IMR-90 (cell line): Measurements from ENCODE around the gene ARHGAP8. TPM values are rescaled to one million over a fixed set of nuclear protein-coding genes. Genes with fewer than 3 reads are reported as not detected.

ENCODE experiments used
- ATAC-seq: fragments of 200-7000 bp; cut with Tn5 transposase; 2 replicates; pipeline ENCODE4 v1.9.1; 2020; ENCODE audit warnings: low read depth, mild to moderate bottlenecking, moderate library complexity
- BruUV-seq: library from RNA; stranded (reverse); fragments of 400-500 nt; replicated peaks from 2 replicates; lab custom pipeline; 2021; lab: Mats Ljungman, UMichigan
- CTCF ChIA-PET: fragments of 300-600 bp; formaldehyde crosslinking; extraction: SDS; loops from one replicate; lab custom pipeline; 2021; ENCODE audit warnings: antibody characterized with exemption; lab: Yijun Ruan, JAX
- POLR2A ChIA-PET: fragments of 300-600 bp; sonication (Branson Sonifier 250); formaldehyde crosslinking; loops from one replicate; lab custom pipeline; 2022; ENCODE audit warnings: antibody characterized with exemption; ENCODE audit not compliant: unreplicated experiment; lab: Charles Lee
- DNase-seq: peaks from one replicate; pipeline ENCODE4 v3.0.0; 2013
- H2AFZ ChIP-seq: replicated peaks from 2 replicates; pipeline ENCODE3; 2013; ENCODE audit warnings: low read length, mild to moderate bottlenecking; ENCODE audit not compliant: poor library complexity
- H2AK5ac ChIP-seq: 2 replicates; pipeline ENCODE4 v1.6.1; 2013; ENCODE audit warnings: low read depth, low read length, inconsistent platforms
- H2AK9ac ChIP-seq: replicated peaks from 2 replicates; pipeline ENCODE3; 2013; ENCODE audit warnings: mild to moderate bottlenecking, low read depth, low read length, moderate library complexity; ENCODE audit not compliant: poor library complexity
- H2BK120ac ChIP-seq: 2 replicates; pipeline ENCODE4 v1.6.1; 2013; ENCODE audit warnings: low read depth, low read length, inconsistent platforms
- H2BK15ac ChIP-seq: 3 replicates; pipeline ENCODE4 v1.6.1; 2013; ENCODE audit warnings: low read depth, low read length, inconsistent platforms
- H2BK20ac ChIP-seq: 2 replicates; pipeline ENCODE4 v1.6.1; 2013; ENCODE audit warnings: low read depth, mild to moderate bottlenecking, inconsistent platforms, low read length, moderate library complexity
- H2BK5ac ChIP-seq: 2 replicates; pipeline ENCODE4 v1.6.1; 2013; ENCODE audit warnings: mild to moderate bottlenecking, low read depth, low read length, inconsistent platforms; ENCODE audit not compliant: poor library complexity, severe bottlenecking
- H3K14ac ChIP-seq: replicated peaks from 2 replicates; pipeline ENCODE4 v1.6.1; 2013; ENCODE audit warnings: low read depth, low read length, inconsistent platforms
- H3K18ac ChIP-seq: 2 replicates; pipeline ENCODE4 v1.6.1; 2013; ENCODE audit warnings: low read depth, low read length, control low read depth
- H3K23ac ChIP-seq: 2 replicates; pipeline ENCODE4 v1.6.1; 2013; ENCODE audit warnings: low read depth, low read length, inconsistent platforms
- H3K27ac ChIP-seq: 2 replicates; pipeline ENCODE4 v1.5.1; 2013; ENCODE audit warnings: mild to moderate bottlenecking, control low read depth, low read length; ENCODE audit not compliant: insufficient read depth
- H3K27me3 ChIP-seq: 2 replicates; pipeline ENCODE4 v1.6.1; 2013; ENCODE audit warnings: low read length; ENCODE audit not compliant: control insufficient read depth, insufficient read depth
- H3K36me3 ChIP-seq: 2 replicates; pipeline ENCODE4 v1.6.1; 2013; ENCODE audit warnings: low read length, mixed read lengths; ENCODE audit not compliant: control insufficient read depth, insufficient read depth
- H3K4ac ChIP-seq: 2 replicates; pipeline ENCODE4 v1.6.1; 2013; ENCODE audit warnings: low read depth, low read length, inconsistent platforms
- H3K4me1 ChIP-seq: 2 replicates; pipeline ENCODE4 v1.6.1; 2013; ENCODE audit warnings: low read length, mixed read lengths; ENCODE audit not compliant: control insufficient read depth, insufficient read depth
- H3K4me2 ChIP-seq: 2 replicates; pipeline ENCODE4 v1.6.1; 2013; ENCODE audit warnings: low read depth, mild to moderate bottlenecking, control low read depth, low read length, moderate library complexity
- H3K4me3 ChIP-seq: 2 replicates; pipeline ENCODE4 v1.5.1; 2013; ENCODE audit warnings: low read depth, mild to moderate bottlenecking, control low read depth, low read length, moderate library complexity; ENCODE audit not compliant: insufficient read depth
- H3K56ac ChIP-seq: 2 replicates; pipeline ENCODE4 v1.6.1; 2013; ENCODE audit warnings: low read length, inconsistent platforms; ENCODE audit not compliant: insufficient read depth; ENCODE audit errors: extremely low read depth
- H3K79me1 ChIP-seq, 2 experiments: 2 replicates each; pipeline ENCODE4 v1.6.1; 2013; ENCODE audit warnings: low read length in 2 of 2, inconsistent platforms in 1 of 2, low read depth in 1 of 2
- H3K9ac ChIP-seq: 2 replicates; pipeline ENCODE4 v1.6.1; 2013; ENCODE audit warnings: low read depth, low read length, control low read depth
- H3K9me1 ChIP-seq: 2 replicates; pipeline ENCODE4 v1.6.1; 2013; ENCODE audit warnings: low read length, inconsistent platforms; ENCODE audit not compliant: insufficient read depth
- H3K9me3 ChIP-seq: 2 replicates; pipeline ENCODE4 v1.6.1; 2013; ENCODE audit warnings: low read length; ENCODE audit not compliant: control insufficient read depth, insufficient read depth
- H4K20me1 ChIP-seq: 2 replicates; pipeline ENCODE4 v1.6.1; 2013; ENCODE audit warnings: low read length, inconsistent platforms; ENCODE audit not compliant: insufficient read depth
- H4K5ac ChIP-seq: 2 replicates; pipeline ENCODE4 v1.6.1; 2013; ENCODE audit warnings: mild to moderate bottlenecking, low read depth, low read length, control low read depth
- H4K8ac ChIP-seq, 2 experiments: 2 replicates each; pipeline ENCODE4 v1.6.1; 2013; ENCODE audit warnings: low read depth in 2 of 2, low read length in 2 of 2, control low read depth in 1 of 2, inconsistent platforms in 1 of 2
- H4K91ac ChIP-seq: 2 replicates; pipeline ENCODE4 v1.6.1; 2013; ENCODE audit warnings: low read depth, low read length, inconsistent platforms; ENCODE audit not compliant: insufficient read depth
- BHLHE40 ChIP-seq: fragments of 150-350 bp; IDR thresholded peaks from 2 replicates; pipeline ENCODE4 v1.6.1; 2016; ENCODE audit warnings: mild to moderate bottlenecking, low read depth, low read length
- CEBPB ChIP-seq: IDR thresholded peaks from 2 replicates; pipeline ENCODE4 v1.6.1; 2012; ENCODE audit warnings: low read depth, low read length, improper control_type of control experiment
- CHD1 ChIP-seq: IDR thresholded peaks from 2 replicates; pipeline ENCODE4 v1.6.1; 2012; ENCODE audit warnings: low read depth, low read length, improper control_type of control experiment
- MAFK ChIP-seq: IDR thresholded peaks from 2 replicates; pipeline ENCODE4 v1.6.1; 2012; ENCODE audit warnings: low read depth, low read length, improper control_type of control experiment
- MAZ ChIP-seq: IDR thresholded peaks from 2 replicates; pipeline ENCODE4 v1.6.1; 2012; ENCODE audit warnings: low read depth, mild to moderate bottlenecking, low read length, improper control_type of control experiment, moderate library complexity, borderline replicate concordance
- MXI1 ChIP-seq: IDR thresholded peaks from 2 replicates; pipeline ENCODE4 v1.6.1; 2012; ENCODE audit warnings: low read depth, mild to moderate bottlenecking, low read length, moderate library complexity, borderline replicate concordance
- NFE2L2 ChIP-seq: fragments of 150-350 bp; IDR thresholded peaks from 2 replicates; pipeline ENCODE4 v1.6.1; 2016; ENCODE audit warnings: low read depth, mild to moderate bottlenecking, low read length
- POLR2A ChIP-seq: IDR thresholded peaks from 2 replicates; pipeline ENCODE4 v1.6.1; 2012; ENCODE audit warnings: mild to moderate bottlenecking, low read depth, low read length
- RAD21 ChIP-seq: IDR thresholded peaks from 2 replicates; pipeline ENCODE4 v1.6.1; 2012; ENCODE audit warnings: low read length, improper control_type of control experiment
- RCOR1 ChIP-seq: IDR thresholded peaks from 2 replicates; pipeline ENCODE4 v1.6.1; 2012; ENCODE audit warnings: mild to moderate bottlenecking, low read length, improper control_type of control experiment; ENCODE audit not compliant: insufficient replicate concordance
- RFX5 ChIP-seq: IDR thresholded peaks from 2 replicates; pipeline ENCODE4 v1.8.0; 2012; ENCODE audit warnings: low read depth, mild to moderate bottlenecking, low read length, moderate library complexity
- SMC3 ChIP-seq: fragments of 150-350 bp; IDR thresholded peaks from 2 replicates; pipeline ENCODE4 v1.6.1; 2016; ENCODE audit warnings: low read depth, mild to moderate bottlenecking, antibody characterized with exemption, low read length, moderate library complexity
- WGBS, 2 experiments: methylation state at CpG; one replicate each; pipeline versions ENCODE4 v1.1.5 to v1.1.7; 2013; ENCODE audit warnings: missing lambda C conversion rate in 2 of 2; ENCODE audit not compliant: insufficient read length in 1 of 2; ENCODE audit errors: extremely low coverage in 2 of 2; 5-methylcytosine and 5-hydroxymethylcytosine counted together
- dilution Hi-C: fragments of 300-500 bp; cut with HindIII; formaldehyde crosslinking; loops from one replicate; pipeline ENCODE4 v1.14.3; 2018; ENCODE audit warnings: low sequenced_read_pairs; ENCODE audit not compliant: unreplicated experiment
- in situ Hi-C: fragments of 300-500 bp; cut with MboI; formaldehyde crosslinking; loops from 3 replicates; pipeline ENCODE4 v1.14.3; 2019; ENCODE audit warnings: low sequenced_read_pairs, inconsistent platforms, mixed read lengths
- intact Hi-C: fragments of 100-400 bp; cut with micrococcal nuclease; formaldehyde crosslinking; loops from 2 replicates; pipeline ENCODE4 v1.10.0; 2022
- polyA plus RNA-seq, 3 experiments: library from polyadenylated mRNA; depleted of rRNA; stranded (reverse); fragments of >200 nt; gene quantifications; 2 replicates each; pipeline ENCODE4 v1.2.3, GENCODE V29; 2012; ENCODE audit warnings: low replicate concordance in 1 of 3
- total RNA-seq: library from RNA; depleted of rRNA; stranded (reverse); fragments of >200 nt; gene quantifications from 2 replicates; pipeline ENCODE4 v1.2.3, GENCODE V29; 2012
- TF ChIP-seq, protein P1 (sequence below): fragments of 150-350 bp; IDR thresholded peaks from 2 replicates; pipeline ENCODE4 v1.6.1; 2017; ENCODE audit warnings: mild to moderate bottlenecking, antibody characterized with exemption, low read length, low read depth
- TF ChIP-seq, protein P2 (sequence below): conservative IDR thresholded peaks from 2 replicates; pipeline ENCODE4 v1.5.1; 2012; ENCODE audit warnings: mild to moderate bottlenecking, low read depth, low read length, improper control_type of control experiment

Gene ARHGAP8
- total and polyA plus RNA-seq, 2 of the 4 experiments (the other 2 are of a cell fraction) = 0.18 to 0.21 TPM

DNA sequence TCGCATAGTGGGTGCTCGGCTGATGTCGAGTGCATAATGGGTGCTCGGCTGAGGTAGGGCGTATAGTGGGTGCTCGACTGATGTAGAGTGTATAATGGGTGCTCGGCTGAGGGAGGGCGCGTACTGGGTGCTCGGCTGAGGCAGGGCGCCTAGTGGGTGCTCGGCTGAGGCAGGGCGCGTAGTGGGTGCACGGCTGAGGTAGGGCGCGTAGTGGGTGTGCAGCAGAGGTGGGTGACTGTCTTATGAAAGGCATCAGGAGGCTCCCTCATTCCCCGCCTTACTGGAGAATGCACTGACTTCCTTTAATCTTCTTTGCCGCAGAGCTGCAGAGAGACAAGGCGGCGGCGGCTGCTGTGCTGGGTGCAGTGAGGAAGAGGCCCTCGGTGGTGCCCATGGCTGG lies 33.8 kb downstream of the ARHGAP8 start:
- no peaks in the 10 kb centered on the region for H3K9me3 ChIP-seq
- H3K4ac ChIP-seq = no peak overlapping the region
- no peak overlapping the region for H4K91ac ChIP-seq
- no peak for ATAC-seq
- H2BK20ac ChIP-seq = no peak overlapping the region
- H2BK5ac ChIP-seq = no peak overlapping the region
- POLR2A ChIA-PET = no interaction called here
- H3K56ac ChIP-seq = no peak overlapping the region
- H3K27ac ChIP-seq = no peak overlapping the region
- H3K36me3 ChIP-seq = no peaks in the 10 kb centered on the region
- H2AK5ac ChIP-seq = no peak overlapping the region
- in situ Hi-C loops = no loop called here
- no TSS peak for BruUV-seq
- no peaks in the 10 kb centered on the region for H4K20me1 ChIP-seq
- no peak overlapping the region for H3K4me2 ChIP-seq
- no peak overlapping the region for H3K18ac ChIP-seq
- TF ChIP-seq CHD1 (no peak), MAFK (no peak), SMC3 (no peak), RAD21 (no peak), RFX5 (no peak), MAZ (no peak), NFE2L2 (no peak), RCOR1 (no peak), MXI1 (no peak), CEBPB (no peak), POLR2A (no peak), BHLHE40 (no peak)
- TF ChIP-seq, protein P1, sequence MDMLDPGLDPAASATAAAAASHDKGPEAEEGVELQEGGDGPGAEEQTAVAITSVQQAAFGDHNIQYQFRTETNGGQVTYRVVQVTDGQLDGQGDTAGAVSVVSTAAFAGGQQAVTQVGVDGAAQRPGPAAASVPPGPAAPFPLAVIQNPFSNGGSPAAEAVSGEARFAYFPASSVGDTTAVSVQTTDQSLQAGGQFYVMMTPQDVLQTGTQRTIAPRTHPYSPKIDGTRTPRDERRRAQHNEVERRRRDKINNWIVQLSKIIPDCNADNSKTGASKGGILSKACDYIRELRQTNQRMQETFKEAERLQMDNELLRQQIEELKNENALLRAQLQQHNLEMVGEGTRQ = no peak
- TF ChIP-seq, protein P2, sequence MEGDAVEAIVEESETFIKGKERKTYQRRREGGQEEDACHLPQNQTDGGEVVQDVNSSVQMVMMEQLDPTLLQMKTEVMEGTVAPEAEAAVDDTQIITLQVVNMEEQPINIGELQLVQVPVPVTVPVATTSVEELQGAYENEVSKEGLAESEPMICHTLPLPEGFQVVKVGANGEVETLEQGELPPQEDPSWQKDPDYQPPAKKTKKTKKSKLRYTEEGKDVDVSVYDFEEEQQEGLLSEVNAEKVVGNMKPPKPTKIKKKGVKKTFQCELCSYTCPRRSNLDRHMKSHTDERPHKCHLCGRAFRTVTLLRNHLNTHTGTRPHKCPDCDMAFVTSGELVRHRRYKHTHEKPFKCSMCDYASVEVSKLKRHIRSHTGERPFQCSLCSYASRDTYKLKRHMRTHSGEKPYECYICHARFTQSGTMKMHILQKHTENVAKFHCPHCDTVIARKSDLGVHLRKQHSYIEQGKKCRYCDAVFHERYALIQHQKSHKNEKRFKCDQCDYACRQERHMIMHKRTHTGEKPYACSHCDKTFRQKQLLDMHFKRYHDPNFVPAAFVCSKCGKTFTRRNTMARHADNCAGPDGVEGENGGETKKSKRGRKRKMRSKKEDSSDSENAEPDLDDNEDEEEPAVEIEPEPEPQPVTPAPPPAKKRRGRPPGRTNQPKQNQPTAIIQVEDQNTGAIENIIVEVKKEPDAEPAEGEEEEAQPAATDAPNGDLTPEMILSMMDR = no peak
- H3K9ac ChIP-seq = no peak overlapping the region
- H3K27me3 ChIP-seq = peaks cover 4% of the 10 kb centered on the region; the same call in 1 of the 2 replicates
- no peak overlapping the region for H2AFZ ChIP-seq
- H3K14ac ChIP-seq = no peak overlapping the region
- H3K23ac ChIP-seq = no peak overlapping the region
- H2BK15ac ChIP-seq = no peak overlapping the region
- CTCF ChIA-PET = no interaction called here
- DNase-seq = no peak
- no peaks in the 10 kb centered on the region for H3K79me1 ChIP-seq
- H3K4me1 ChIP-seq = no peaks in the 10 kb centered on the region
- no peak overlapping the region for H2BK120ac ChIP-seq
- no peaks in the 10 kb centered on the region for H3K9me1 ChIP-seq
- H2AK9ac ChIP-seq = no peak overlapping the region
- H4K5ac ChIP-seq = no peak overlapping the region
- intact Hi-C loops = no loop called here
- dilution Hi-C loops = no loop called here
- 88% methylated on average over 19 of the region's 23 CpGs; no CpG with 5 or more reads in 1 of the 2 experiments for WGBS, 2 experiments
- no peak overlapping the region for H3K4me3 ChIP-seq
- H4K8ac ChIP-seq = no peak overlapping the region
